Fibroblast of lung (primary cell): ENCODE data around the gene KLHL33.

Source experiments
- CTCF ChIP-seq, 2 donors: IDR thresholded peaks in 1 of 2; conservative IDR thresholded peaks in 1 of 2; 1 replicate in 1 of 2; 2 replicates in 1 of 2; pipeline ENCODE4 v1.5.1; 2011 to 2012; ENCODE audit warnings: low read length in 2 of 2, control low read depth in 1 of 2, inconsistent platforms in 1 of 2, low read depth in 1 of 2, mild to moderate bottlenecking in 1 of 2
- EZH2 ChIP-seq: IDR thresholded peaks from 2 replicates; pipeline ENCODE4 v1.5.1; 2012; ENCODE audit warnings: low read length, control low read depth, mild to moderate bottlenecking; ENCODE audit errors: missing control alignments

- TF ChIP-seq CTCF (conservative IDR thresholded peaks at IDR 0.05 in 1 of 2, IDR thresholded peaks at IDR 0.05 in 1 of 2; ENCODE audit: low read depth in 1 of 2, low read length in 2 of 2) (no peak), EZH2 (no peak)
These were observed 14.7 kb downstream of the KLHL33 start for GRCh38 chr14:20421267-20421666.
